A673 (cell line): ENCODE data around the gene SERP2.

Experiments
- EZH2 ChIP-seq: fragments of 200-600 bp; sonication (generic); IDR thresholded peaks from 2 replicates; pipeline ENCODE4 v1.6.1; 2017; ENCODE audit warnings: borderline replicate concordance, low read depth, mild to moderate bottlenecking, mixed read lengths, antibody characterized with exemption, low read length; ENCODE audit not compliant: poor library complexity, severe bottlenecking
- TF ChIP-seq, protein P1 (sequence below): fragments of 300-800, 200-600 bp; sonication (generic); conservative IDR thresholded peaks from 2 replicates; pipeline ENCODE4 v1.5.1; 2017; ENCODE audit warnings: low read depth, mild to moderate bottlenecking, antibody characterized with exemption, low read length, moderate library complexity, mixed read lengths

DNA sequence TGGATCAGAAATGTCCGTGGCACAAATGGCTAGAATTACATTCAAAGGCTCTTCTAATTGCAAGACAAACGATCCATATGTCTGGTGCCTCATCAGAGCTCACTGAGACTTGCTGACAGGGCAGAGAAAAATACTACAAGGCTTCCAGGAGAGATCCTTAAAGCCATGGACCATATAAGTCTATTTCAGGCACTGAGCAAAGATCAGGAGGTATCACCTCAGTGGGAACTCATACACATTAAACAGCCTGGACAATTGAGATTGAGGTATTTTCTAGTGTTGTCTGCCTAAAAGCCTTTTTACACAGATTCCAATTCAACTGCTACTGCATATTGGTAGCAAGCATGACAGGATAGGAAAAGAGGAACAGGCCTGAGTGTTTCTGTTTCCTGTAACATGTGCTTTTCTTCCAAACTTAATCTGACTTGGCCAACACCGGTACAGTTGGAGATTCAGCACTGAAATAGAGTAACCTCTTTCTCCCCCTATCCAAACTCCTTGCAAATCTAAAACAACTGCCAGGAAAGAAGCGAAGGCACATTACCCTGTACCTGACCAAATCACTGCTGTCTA is 65.9 kb downstream of the SERP2 start:
- TF ChIP-seq, protein P1, sequence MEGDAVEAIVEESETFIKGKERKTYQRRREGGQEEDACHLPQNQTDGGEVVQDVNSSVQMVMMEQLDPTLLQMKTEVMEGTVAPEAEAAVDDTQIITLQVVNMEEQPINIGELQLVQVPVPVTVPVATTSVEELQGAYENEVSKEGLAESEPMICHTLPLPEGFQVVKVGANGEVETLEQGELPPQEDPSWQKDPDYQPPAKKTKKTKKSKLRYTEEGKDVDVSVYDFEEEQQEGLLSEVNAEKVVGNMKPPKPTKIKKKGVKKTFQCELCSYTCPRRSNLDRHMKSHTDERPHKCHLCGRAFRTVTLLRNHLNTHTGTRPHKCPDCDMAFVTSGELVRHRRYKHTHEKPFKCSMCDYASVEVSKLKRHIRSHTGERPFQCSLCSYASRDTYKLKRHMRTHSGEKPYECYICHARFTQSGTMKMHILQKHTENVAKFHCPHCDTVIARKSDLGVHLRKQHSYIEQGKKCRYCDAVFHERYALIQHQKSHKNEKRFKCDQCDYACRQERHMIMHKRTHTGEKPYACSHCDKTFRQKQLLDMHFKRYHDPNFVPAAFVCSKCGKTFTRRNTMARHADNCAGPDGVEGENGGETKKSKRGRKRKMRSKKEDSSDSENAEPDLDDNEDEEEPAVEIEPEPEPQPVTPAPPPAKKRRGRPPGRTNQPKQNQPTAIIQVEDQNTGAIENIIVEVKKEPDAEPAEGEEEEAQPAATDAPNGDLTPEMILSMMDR = no peak
- TF ChIP-seq EZH2 = no peak
